ENCODE results near the gene SFT2D1.

- TF ChIP-seq EZH2 (IDR thresholded peaks at IDR 0.05; ENCODE audit: insufficient read depth, poor library complexity, severe bottlenecking), result no peak
- no peak for TF ChIP-seq EZH2phosphoT487 (IDR thresholded peaks at IDR 0.05; ENCODE audit: insufficient read depth, low read depth)
Measured at GRCh38 chr6:166369782-166370181, 27.4 kb upstream of the SFT2D1 start.
